Neutrophil (primary cell): ENCODE results near the gene BZW2.

Experiments used
- H3K27ac ChIP-seq: fragments of 200-600 bp; sonication (generic); 2 replicates; pipeline ENCODE4 v1.5.1; 2016; ENCODE audit warnings: mild to moderate bottlenecking, moderate library complexity
- H3K27me3 ChIP-seq: fragments of 200-600 bp; sonication (generic); 2 replicates; pipeline ENCODE4 v1.6.0; 2016; ENCODE audit warnings: mild to moderate bottlenecking
- H3K36me3 ChIP-seq: fragments of 200-600 bp; sonication (generic); 2 replicates; pipeline ENCODE4 v1.5.1; 2017
- H3K4me1 ChIP-seq, 2 experiments: fragments of 200-600 bp in 1 of 2; sonication (generic) in 1 of 2; 1 replicate in 1 of 2; 2 replicates in 1 of 2; pipeline versions ENCODE4 v1.5.1 to v1.6.1; 2013 to 2016; ENCODE audit warnings: low read depth in 1 of 2, low read length in 1 of 2, mild to moderate bottlenecking in 1 of 2, moderate library complexity in 1 of 2; ENCODE audit not compliant: control insufficient read depth in 1 of 2, insufficient read depth in 1 of 2
- H3K4me3 ChIP-seq, 2 experiments: fragments of 200-600 bp in 1 of 2; sonication (generic) in 1 of 2; 1 replicate in 1 of 2; 2 replicates in 1 of 2; pipeline ENCODE4 v1.5.1; 2013 to 2016; ENCODE audit warnings: low read depth in 1 of 2, low read length in 1 of 2, mild to moderate bottlenecking in 1 of 2, moderate library complexity in 1 of 2
- H3K9me3 ChIP-seq: fragments of 200-600 bp; sonication (generic); 2 replicates; pipeline ENCODE4 v1.5.1; 2016
- TF ChIP-seq, protein P1 (sequence below): fragments of 200-600 bp; sonication (generic); IDR thresholded peaks from 2 replicates; pipeline ENCODE4 v1.5.1; 2016; ENCODE audit warnings: antibody characterized with exemption

Gene BZW2

GRCh38 chr7:16650266-16650665 is 4.3 kb downstream of the BZW2 start:
- no peaks in the 10 kb centered on the region for H3K9me3 ChIP-seq
- TF ChIP-seq, protein P1, sequence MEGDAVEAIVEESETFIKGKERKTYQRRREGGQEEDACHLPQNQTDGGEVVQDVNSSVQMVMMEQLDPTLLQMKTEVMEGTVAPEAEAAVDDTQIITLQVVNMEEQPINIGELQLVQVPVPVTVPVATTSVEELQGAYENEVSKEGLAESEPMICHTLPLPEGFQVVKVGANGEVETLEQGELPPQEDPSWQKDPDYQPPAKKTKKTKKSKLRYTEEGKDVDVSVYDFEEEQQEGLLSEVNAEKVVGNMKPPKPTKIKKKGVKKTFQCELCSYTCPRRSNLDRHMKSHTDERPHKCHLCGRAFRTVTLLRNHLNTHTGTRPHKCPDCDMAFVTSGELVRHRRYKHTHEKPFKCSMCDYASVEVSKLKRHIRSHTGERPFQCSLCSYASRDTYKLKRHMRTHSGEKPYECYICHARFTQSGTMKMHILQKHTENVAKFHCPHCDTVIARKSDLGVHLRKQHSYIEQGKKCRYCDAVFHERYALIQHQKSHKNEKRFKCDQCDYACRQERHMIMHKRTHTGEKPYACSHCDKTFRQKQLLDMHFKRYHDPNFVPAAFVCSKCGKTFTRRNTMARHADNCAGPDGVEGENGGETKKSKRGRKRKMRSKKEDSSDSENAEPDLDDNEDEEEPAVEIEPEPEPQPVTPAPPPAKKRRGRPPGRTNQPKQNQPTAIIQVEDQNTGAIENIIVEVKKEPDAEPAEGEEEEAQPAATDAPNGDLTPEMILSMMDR, result no peak
- no peaks in the 10 kb centered on the region for H3K36me3 ChIP-seq
- H3K4me1 ChIP-seq, result peaks cover 8 to 11% of the 10 kb centered on the region in 2 experiments
- no peak overlapping the region for H3K4me3 ChIP-seq
- H3K27me3 ChIP-seq, result peaks cover 10% of the 10 kb centered on the region
- no peak overlapping the region for H3K27ac ChIP-seq

GRCh38 chr7:16651396-16652239 is 5.6 kb downstream of the BZW2 start:
- H3K4me3 ChIP-seq, result no peak overlapping the region

GRCh38 chr7:16652240-16652583 is 6.2 kb downstream of the BZW2 start:
- Histone ChIP-seq H3K9me3 (no peaks in the 10 kb centered on the region), H3K27ac (no peak overlapping the region), H3K4me1 (no peaks in the 10 kb centered on the region), H3K36me3 (no peaks in the 10 kb centered on the region), H3K27me3 (peaks cover 4% of the 10 kb centered on the region), H3K4me3 (no peak overlapping the region)
- TF ChIP-seq, protein P1, result no peak

More at GRCh38 chr7:16651396-16652239, 5.6 kb downstream of the BZW2 start:
- peaks cover 5 to 6% of the 10 kb centered on the region in 2 experiments for H3K4me1 ChIP-seq
- no peaks in the 10 kb centered on the region for H3K9me3 ChIP-seq
- H3K27me3 ChIP-seq, result peaks cover 10% of the 10 kb centered on the region
- TF ChIP-seq, protein P1, result no peak
- H3K27ac ChIP-seq, result no peak overlapping the region
- H3K36me3 ChIP-seq, result no peaks in the 10 kb centered on the region

- no peak overlapping the region for H3K4me3 ChIP-seq
- no peak overlapping the region for H3K27ac ChIP-seq
- H3K36me3 ChIP-seq, result no peaks in the 10 kb centered on the region
- H3K27me3 ChIP-seq, result no peaks in the 10 kb centered on the region
- no peaks in the 10 kb centered on the region for H3K9me3 ChIP-seq
- TF ChIP-seq, protein P1, result no peak
- H3K4me1 ChIP-seq, result no peaks in the 10 kb centered on the region
Observed at GRCh38 chr7:16652888-16653287, 6.9 kb downstream of the BZW2 start.

DNA sequence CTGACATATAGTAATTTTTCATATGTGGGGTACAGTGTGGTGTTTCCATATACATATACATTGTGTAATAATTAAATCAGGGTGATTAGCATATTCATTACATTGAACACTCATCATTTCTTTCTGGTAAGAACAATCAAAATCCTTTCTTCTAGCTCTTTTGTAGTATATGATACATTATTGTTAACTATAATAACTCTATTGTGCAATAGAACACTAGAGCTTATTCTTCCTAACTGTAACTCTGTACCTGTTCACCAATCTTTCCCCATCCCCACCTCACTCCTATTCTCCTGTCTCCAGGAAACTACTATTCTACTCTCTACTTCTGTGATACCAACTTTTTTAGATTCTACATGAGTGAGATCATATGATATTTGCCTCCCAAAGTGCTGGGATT is 9.4 kb downstream of the BZW2 start:
- TF ChIP-seq, protein P1, result no peak
- no peaks in the 10 kb centered on the region for H3K27me3 ChIP-seq
- no peak overlapping the region for H3K27ac ChIP-seq
- H3K9me3 ChIP-seq, result no peaks in the 10 kb centered on the region
- H3K4me3 ChIP-seq, result no peak overlapping the region
- H3K4me1 ChIP-seq, result no peaks in the 10 kb centered on the region
- H3K36me3 ChIP-seq, result no peaks in the 10 kb centered on the region
